Liver (tissue), 3 donors: ENCODE results near the gene PTH2.

Experiments
- ATF3 ChIP-seq: IDR thresholded peaks from 2 replicates; pipeline ENCODE4 v1.6.1; 2016; ENCODE audit warnings: antibody characterized with exemption
- GABPA ChIP-seq, 2 donors: IDR thresholded peaks in 1 of 2; conservative IDR thresholded peaks in 1 of 2; 2 replicates each; pipeline ENCODE4 v1.6.1; 2016; ENCODE audit warnings: antibody characterized with exemption in 2 of 2, mild to moderate bottlenecking in 1 of 2, moderate library complexity in 1 of 2
- JUND ChIP-seq, 2 donors: IDR thresholded peaks; 2 replicates each; pipeline ENCODE4 v1.6.1; 2016; ENCODE audit warnings: antibody characterized with exemption in 2 of 2
- RAD21 ChIP-seq, 2 donors: IDR thresholded peaks; 2 replicates each; pipeline ENCODE4 v1.6.1; 2016; ENCODE audit warnings: antibody characterized with exemption in 2 of 2, mild to moderate bottlenecking in 2 of 2
- YY1 ChIP-seq: IDR thresholded peaks from 2 replicates; pipeline ENCODE4 v1.6.1; 2016; ENCODE audit warnings: antibody characterized with exemption, mild to moderate bottlenecking
- TF ChIP-seq, protein P1 (sequence below): fragments of 150-350 bp; IDR thresholded peaks from 2 replicates; pipeline ENCODE4 v1.5.1; 2017; ENCODE audit warnings: improper control_type of control experiment, low read depth, low read length; ENCODE audit not compliant: missing input control
- TF ChIP-seq, protein P2 (sequence below): IDR thresholded peaks from 2 replicates; pipeline ENCODE4 v1.6.1; 2016; ENCODE audit warnings: antibody characterized with exemption
- donor health status: healthy.
- donor health status: healthy.

DNA sequence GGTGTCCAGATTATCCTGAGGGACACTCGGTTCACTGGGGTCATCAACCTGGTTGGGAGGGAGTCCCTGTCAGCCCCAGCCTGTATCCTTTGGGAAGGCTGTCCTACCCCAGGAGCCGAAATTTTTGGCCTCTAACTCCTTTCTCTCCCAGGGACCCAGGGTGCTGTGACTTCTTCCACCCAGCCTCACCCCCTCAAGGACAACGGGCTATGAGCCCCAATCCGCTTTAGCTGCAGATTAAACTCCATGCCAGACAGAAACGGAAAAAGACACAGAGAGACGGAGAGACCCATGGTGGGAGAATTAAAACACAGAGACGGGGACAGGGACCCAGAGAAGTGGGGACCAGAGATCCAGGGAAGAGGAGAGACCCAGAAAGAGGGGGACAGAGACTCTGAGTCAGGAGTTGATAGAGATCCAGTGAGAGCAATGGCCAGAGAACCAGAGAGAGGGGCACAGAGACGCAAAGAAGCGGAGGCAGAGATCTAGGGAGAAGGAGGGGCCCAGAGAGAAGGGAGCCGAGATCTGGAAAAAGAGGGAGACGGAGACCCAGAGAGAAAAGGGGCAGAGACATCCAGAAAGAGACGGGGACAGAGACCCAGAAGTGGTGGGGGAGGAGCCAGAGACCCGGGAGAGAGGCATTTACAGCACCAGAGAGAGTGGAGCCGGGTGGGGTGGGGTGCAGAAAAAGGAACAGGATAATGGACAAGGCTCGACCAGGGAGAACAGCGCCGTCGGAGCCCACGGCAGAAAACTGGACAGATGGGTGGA, 17.4 kb upstream of the PTH2 start:
- TF ChIP-seq ATF3 (no peak), RAD21 (IDR thresholded peaks at IDR 0.05) (no peak), GABPA (IDR thresholded peaks at IDR 0.05 in 1 of 2, conservative IDR thresholded peaks at IDR 0.05 in 1 of 2) (no peak), JUND (IDR thresholded peaks at IDR 0.05) (no peak), YY1 (no peak)
- TF ChIP-seq, protein P1, sequence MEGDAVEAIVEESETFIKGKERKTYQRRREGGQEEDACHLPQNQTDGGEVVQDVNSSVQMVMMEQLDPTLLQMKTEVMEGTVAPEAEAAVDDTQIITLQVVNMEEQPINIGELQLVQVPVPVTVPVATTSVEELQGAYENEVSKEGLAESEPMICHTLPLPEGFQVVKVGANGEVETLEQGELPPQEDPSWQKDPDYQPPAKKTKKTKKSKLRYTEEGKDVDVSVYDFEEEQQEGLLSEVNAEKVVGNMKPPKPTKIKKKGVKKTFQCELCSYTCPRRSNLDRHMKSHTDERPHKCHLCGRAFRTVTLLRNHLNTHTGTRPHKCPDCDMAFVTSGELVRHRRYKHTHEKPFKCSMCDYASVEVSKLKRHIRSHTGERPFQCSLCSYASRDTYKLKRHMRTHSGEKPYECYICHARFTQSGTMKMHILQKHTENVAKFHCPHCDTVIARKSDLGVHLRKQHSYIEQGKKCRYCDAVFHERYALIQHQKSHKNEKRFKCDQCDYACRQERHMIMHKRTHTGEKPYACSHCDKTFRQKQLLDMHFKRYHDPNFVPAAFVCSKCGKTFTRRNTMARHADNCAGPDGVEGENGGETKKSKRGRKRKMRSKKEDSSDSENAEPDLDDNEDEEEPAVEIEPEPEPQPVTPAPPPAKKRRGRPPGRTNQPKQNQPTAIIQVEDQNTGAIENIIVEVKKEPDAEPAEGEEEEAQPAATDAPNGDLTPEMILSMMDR = no peak
- TF ChIP-seq, protein P2, sequence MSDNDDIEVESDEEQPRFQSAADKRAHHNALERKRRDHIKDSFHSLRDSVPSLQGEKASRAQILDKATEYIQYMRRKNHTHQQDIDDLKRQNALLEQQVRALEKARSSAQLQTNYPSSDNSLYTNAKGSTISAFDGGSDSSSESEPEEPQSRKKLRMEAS = no peak
